B cell (primary cell): ENCODE measurements around the gene PRRG2. TPM values are rescaled to one million over a fixed set of nuclear protein-coding genes. Genes with fewer than 3 reads are reported as not detected.

Experiments used
- ATAC-seq: fragments of 200-7000 bp; cut with Tn5 transposase; one replicate; pipeline ENCODE4 v1.10.0; 2021; ENCODE audit warnings: low read depth, mild to moderate bottlenecking, moderate number of reproducible peaks, moderate library complexity
- CTCF ChIA-PET: fragments of 350-600 bp; sonication (Branson Sonifier 250); formaldehyde crosslinking; loops from one replicate; lab custom pipeline; 2021; ENCODE audit warnings: antibody characterized with exemption, inconsistent platforms; lab: Charles Lee
- POLR2A ChIA-PET: fragments of 350-600 bp; sonication (Branson Sonifier 250); formaldehyde crosslinking; loops from one replicate; lab custom pipeline; 2021; ENCODE audit warnings: antibody characterized with exemption; lab: Charles Lee
- DNase-seq: peaks from one replicate; pipeline ENCODE4 v3.0.0; 2013
- H2AFZ ChIP-seq: 2 replicates; pipeline ENCODE4 v1.6.1; 2012; ENCODE audit warnings: mild to moderate bottlenecking, low read depth, low read length; ENCODE audit not compliant: insufficient read depth, poor library complexity, severe bottlenecking
- H3K27ac ChIP-seq, 2 donors: 1 replicate in 1 of 2; 2 replicates in 1 of 2; pipeline ENCODE4 v1.5.1; 2012 to 2013; ENCODE audit warnings: low read length in 2 of 2, mild to moderate bottlenecking in 2 of 2, moderate library complexity in 1 of 2
- H3K27me3 ChIP-seq, 4 experiments: fragments of 200-600 bp in 1 of 4; sonication (generic) in 1 of 4; replicated peaks in 1 of 4; 1 replicate in 2 of 4; 2 replicates in 2 of 4; pipeline versions ENCODE4 v1.6.1 to v1.7.0; 2013 to 2016; ENCODE audit warnings: low read length in 3 of 4, mild to moderate bottlenecking in 2 of 4, mixed read lengths in 1 of 4, moderate library complexity in 1 of 4; ENCODE audit not compliant: insufficient read depth in 4 of 4, control insufficient read depth in 3 of 4; ENCODE audit errors: control extremely low read depth in 1 of 4
- H3K36me3 ChIP-seq, 2 experiments: replicated peaks in 1 of 2; 1 replicate in 1 of 2; 2 replicates in 1 of 2; pipeline versions ENCODE4 v1.6.1 to v1.7.1; 2013; ENCODE audit warnings: low read length in 1 of 2; ENCODE audit not compliant: insufficient read depth in 2 of 2, control insufficient read depth in 1 of 2; ENCODE audit errors: control extremely low read depth in 1 of 2, extremely low read depth in 1 of 2
- H3K4me1 ChIP-seq, 2 donors: fragments of 200-600 bp in 1 of 2; sonication (generic) in 1 of 2; 1 replicate in 1 of 2; 2 replicates in 1 of 2; pipeline versions ENCODE4 v1.5.1 to v1.6.1; 2013 to 2017; ENCODE audit warnings: low read length in 2 of 2; ENCODE audit not compliant: control insufficient read depth in 2 of 2, insufficient read depth in 2 of 2
- H3K4me2 ChIP-seq: replicated peaks from 2 replicates; pipeline ENCODE3; 2012; ENCODE audit warnings: mild to moderate bottlenecking, low read depth, low read length; ENCODE audit not compliant: poor library complexity, severe bottlenecking
- H3K4me3 ChIP-seq, 5 experiments: fragments of 200-600 bp in 1 of 5; sonication (generic) in 1 of 5; 1 replicate in 3 of 5; 2 replicates in 2 of 5; pipeline versions ENCODE4 v1.5.1 to v1.7.0; 2011 to 2016; ENCODE audit warnings: low read length in 4 of 5, mild to moderate bottlenecking in 4 of 5, low read depth in 2 of 5, control low read depth in 1 of 5, moderate library complexity in 1 of 5; ENCODE audit not compliant: insufficient read depth in 1 of 5; ENCODE audit errors: control extremely low read depth in 1 of 5, extremely low read depth in 1 of 5
- H3K79me2 ChIP-seq: fragments of 200-600 bp; sonication (generic); one replicate; pipeline ENCODE4 v1.6.0; 2016; ENCODE audit warnings: low read length; ENCODE audit not compliant: control insufficient read depth, insufficient read depth
- H3K9ac ChIP-seq: fragments of 200-600 bp; sonication (generic); 2 replicates; pipeline ENCODE4 v1.6.1; 2017; ENCODE audit warnings: mild to moderate bottlenecking, low read length, moderate library complexity
- H3K9me3 ChIP-seq, 3 donors: one replicate each; pipeline versions ENCODE4 v1.6.1 to v1.7.1; 2013; ENCODE audit warnings: low read length in 2 of 3; ENCODE audit not compliant: control insufficient read depth in 2 of 3, insufficient read depth in 1 of 3; ENCODE audit errors: control extremely low read depth in 1 of 3
- H4K20me1 ChIP-seq: 2 replicates; pipeline ENCODE4 v1.6.0; 2012; ENCODE audit warnings: mild to moderate bottlenecking, low read length; ENCODE audit not compliant: insufficient read depth, control insufficient read depth, poor library complexity, severe bottlenecking
- H3K27ac Mint-ChIP-seq: one replicate; pipeline ENCODE4 v1.8.0; 2021; ENCODE audit warnings: mixed read lengths
- H3K27me3 Mint-ChIP-seq: one replicate; pipeline ENCODE4 v1.8.0; 2021; ENCODE audit warnings: mixed read lengths
- H3K4me1 Mint-ChIP-seq: one replicate; pipeline ENCODE4 v1.8.0; 2021; ENCODE audit warnings: mixed read lengths
- H3K4me3 Mint-ChIP-seq: one replicate; pipeline ENCODE4 v1.8.0; 2021; ENCODE audit warnings: mixed read lengths
- H3K9me3 Mint-ChIP-seq: one replicate; pipeline ENCODE4 v1.8.0; 2022; ENCODE audit warnings: mixed read lengths; ENCODE audit not compliant: insufficient read depth
- CTCF ChIP-seq: fragments of 200-600 bp; IDR thresholded peaks from one replicate; pipeline ENCODE4 v1.8.0; 2022; ENCODE audit warnings: antibody characterized with exemption, mild to moderate bottlenecking
- EZH2 ChIP-seq: IDR thresholded peaks from 2 replicates; pipeline ENCODE4 v1.6.1; 2012; ENCODE audit warnings: borderline replicate concordance, low read depth, mild to moderate bottlenecking, moderate library complexity, low read length; ENCODE audit not compliant: insufficient read depth, poor library complexity, severe bottlenecking
- WGBS: methylation state at CpG from one replicate; pipeline ENCODE4 v1.1.5; 2013; ENCODE audit warnings: missing lambda C conversion rate; ENCODE audit not compliant: insufficient coverage; 5-methylcytosine and 5-hydroxymethylcytosine counted together
- intact Hi-C: fragments of 100-400 bp; cut with micrococcal nuclease; formaldehyde crosslinking; loops from one replicate; pipeline ENCODE4 v1.10.0; 2022
- polyA plus RNA-seq: library from polyadenylated mRNA; depleted of rRNA; stranded (reverse); fragments of >200 nt; gene quantifications from 2 replicates; pipeline ENCODE4 v1.2.3, GENCODE V29; 2012
- total RNA-seq, 2 donors: library from RNA; stranded (reverse); fragments of 120-200 nt in 1 of 2; gene quantifications; 1 replicate in 1 of 2; 2 replicates in 1 of 2; pipeline versions ENCODE4 v1.2.3 to v1.2.4, GENCODE V29; 2013 to 2022

PRRG2 gene
- total and polyA plus RNA-seq, 2 donors (not counting 1 experiment from before 2014, with no cell fraction given) = 1.1 to 4.4 TPM

DNA sequence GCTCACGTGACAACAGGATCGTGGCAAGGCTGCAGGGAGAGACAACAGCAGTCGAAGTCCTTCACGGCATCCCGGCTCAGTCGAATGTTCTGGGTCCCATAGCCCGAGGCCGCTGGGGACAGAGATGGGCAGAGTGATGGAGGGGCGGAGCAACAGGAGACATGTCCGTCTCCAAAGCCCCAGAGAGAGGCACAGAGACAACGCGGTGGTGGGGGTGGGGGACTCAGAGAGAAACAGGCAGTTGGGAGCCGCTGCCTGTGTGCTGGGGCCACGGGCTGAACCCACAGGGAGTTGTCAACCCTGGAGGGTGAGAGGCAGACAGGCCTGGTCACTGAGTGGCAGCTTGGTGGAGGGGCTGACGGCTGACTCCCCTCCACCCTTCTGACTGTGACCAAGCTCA is 21.2 kb upstream of the PRRG2 start:
- Histone ChIP-seq H3K9me3 (no peaks in the 10 kb centered on the region), H3K36me3 (peaks cover 4 to 52% of the 10 kb centered on the region in 2 experiments), H3K27me3 (no peaks in the 10 kb centered on the region), H3K9ac (no peak overlapping the region), H3K27ac (peak overlapping the region in 1 of 2 donors; percentile 59), H3K4me1 (peaks cover 16 to 35% of the 10 kb centered on the region in 2 donors), H3K4me3 (no peak overlapping the region), H3K4me2 (peak overlapping the region; percentile 30), H3K79me2 (peaks cover 47% of the 10 kb centered on the region), H2AFZ (no peak overlapping the region), H4K20me1 (peaks cover 6% of the 10 kb centered on the region)
- WGBS = 96% methylated on average over 11 of the region's 15 CpGs
- ATAC-seq = peak; percentile 11
- ChIA-PET CTCF (interaction anchor here (1.2 to 6.0 kb wide), 4 partner anchors 11 to 168 kb away, joined by 3 to 54 read pairs (median 24); partner anchors contain the start of gene FLT3LG), POLR2A (interaction anchor here (0.5 to 1.8 kb wide), 3 partner anchors 9 to 234 kb away, joined by 4 read pairs; partner anchors contain the start of gene RPS11)
- TF ChIP-seq CTCF = no peak
- no peak for TF ChIP-seq EZH2
- no peak for DNase-seq
- H3K9me3 Mint-ChIP-seq = no peaks in the 10 kb centered on the region
- no peaks in the 10 kb centered on the region for H3K27me3 Mint-ChIP-seq
- intact Hi-C loops = no loop called here
- peaks cover 37% of the 10 kb centered on the region for H3K4me1 Mint-ChIP-seq
- peak overlapping the region; percentile 85 for H3K27ac Mint-ChIP-seq
- H3K4me3 Mint-ChIP-seq = peak overlapping the region; percentile 47

GRCh38 chr19:49560358-49560900 is 20.7 kb upstream of the PRRG2 start:
- Histone ChIP-seq H3K36me3 (peaks cover 4 to 51% of the 10 kb centered on the region in 2 experiments), H2AFZ (no peak overlapping the region), H4K20me1 (peaks cover 6% of the 10 kb centered on the region), H3K9ac (no peak overlapping the region), H3K27ac (peak overlapping the region in 1 of 2 donors; percentile 59), H3K4me2 (peak overlapping the region; percentile 30), H3K9me3 (no peaks in the 10 kb centered on the region), H3K79me2 (peaks cover 52% of the 10 kb centered on the region), H3K4me1 (peaks cover 19 to 39% of the 10 kb centered on the region in 2 donors), H3K27me3 (no peaks in the 10 kb centered on the region), H3K4me3 (no peak overlapping the region)
- intact Hi-C loops = no loop called here
- DNase-seq = peak; percentile 60
- Mint-ChIP-seq H3K27me3 (no peaks in the 10 kb centered on the region), H3K27ac (peak overlapping the region; percentile 85), H3K9me3 (no peaks in the 10 kb centered on the region), H3K4me1 (peaks cover 39% of the 10 kb centered on the region), H3K4me3 (peak overlapping the region; percentile 47)
- ChIA-PET CTCF (interaction anchor here (0.8 to 6.0 kb wide), 9 partner anchors 10 to 169 kb away, joined by 3 to 54 read pairs (median 4); partner anchors contain the start of gene FLT3LG), POLR2A (interaction anchor here (0.5 to 1.8 kb wide), 4 partner anchors 64 to 234 kb away, joined by 3 to 4 read pairs (median 4); partner anchors contain the start of genes RPS11 and SCAF1)
- peak; percentile 67 for ATAC-seq
- 40% methylated on average over 8 of the region's 15 CpGs for WGBS
- TF ChIP-seq CTCF (no peak), EZH2 (no peak)
